Activated T-helper 1 cell treated with Interleukin-2 at 50 U/mL for 16 hours (primary cell): ENCODE results near the gene TMPRSS4.

Experiments used
- DNase-seq: peaks from one replicate; pipeline ENCODE4 v3.0.0-alpha.2; 2020; ENCODE audit warnings: low read depth

TMPRSS4 gene

GRCh38 chr11:118153976-118154375 lies 77.1 kb downstream of the TMPRSS4 start:
- DNase-seq = no peak

DNA sequence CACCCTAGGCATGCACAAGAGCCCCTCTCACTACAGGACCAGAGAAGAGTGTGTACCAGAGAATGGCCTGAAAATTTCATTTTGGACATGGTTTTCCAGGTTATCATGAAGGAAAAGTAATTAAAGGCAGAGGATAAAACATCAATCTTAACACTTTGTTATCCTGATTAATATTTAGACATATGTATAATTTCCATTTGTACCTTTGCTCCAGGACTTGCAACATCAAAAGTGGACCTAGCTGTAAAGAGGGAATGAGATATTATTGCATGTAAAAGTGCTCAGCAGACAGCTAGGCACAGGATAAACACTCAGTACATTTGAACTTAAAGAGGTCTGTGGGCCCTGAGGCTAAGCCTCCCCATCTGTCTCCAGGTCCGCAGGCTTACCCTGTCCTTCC lies 77.8 kb downstream of the TMPRSS4 start:
- no peak for DNase-seq

DNA sequence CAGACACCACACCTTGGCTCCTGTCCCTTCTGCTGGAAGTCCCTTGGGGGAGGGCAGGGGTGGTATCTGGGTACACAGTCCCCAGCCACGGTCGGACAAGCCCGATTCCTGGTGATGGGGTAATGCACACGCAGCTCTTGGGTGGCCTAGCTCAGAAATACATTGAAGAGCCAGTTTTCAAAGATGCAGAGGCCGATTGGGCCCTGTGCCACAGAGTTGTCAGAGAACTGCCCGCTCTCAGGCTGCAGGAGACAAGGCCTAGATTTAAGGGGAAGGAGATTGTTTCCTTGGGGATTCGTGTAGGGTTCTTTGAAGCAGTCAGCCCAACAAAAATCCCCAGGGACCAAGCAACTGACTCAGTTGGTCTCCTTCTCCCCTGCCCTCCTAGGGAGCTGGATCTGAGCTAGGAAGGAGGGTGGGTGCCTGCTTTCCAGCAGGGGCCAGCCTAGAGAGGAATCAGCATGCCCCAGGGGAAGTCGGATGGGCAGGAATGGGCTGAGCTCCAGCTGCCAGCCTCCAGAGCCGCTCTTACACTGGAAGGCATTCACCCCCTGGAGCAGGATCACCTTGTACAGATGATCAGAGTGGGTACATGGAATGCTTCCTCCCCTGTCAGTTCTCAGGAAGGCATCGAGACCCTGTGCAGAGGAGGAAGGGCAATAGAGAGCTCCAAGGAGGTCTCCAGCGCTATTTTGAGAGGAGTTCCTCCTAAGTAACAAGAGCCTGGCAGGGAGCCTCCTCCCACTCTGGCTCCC lies 79.1 kb downstream of the TMPRSS4 start:
- no peak for DNase-seq

DNA sequence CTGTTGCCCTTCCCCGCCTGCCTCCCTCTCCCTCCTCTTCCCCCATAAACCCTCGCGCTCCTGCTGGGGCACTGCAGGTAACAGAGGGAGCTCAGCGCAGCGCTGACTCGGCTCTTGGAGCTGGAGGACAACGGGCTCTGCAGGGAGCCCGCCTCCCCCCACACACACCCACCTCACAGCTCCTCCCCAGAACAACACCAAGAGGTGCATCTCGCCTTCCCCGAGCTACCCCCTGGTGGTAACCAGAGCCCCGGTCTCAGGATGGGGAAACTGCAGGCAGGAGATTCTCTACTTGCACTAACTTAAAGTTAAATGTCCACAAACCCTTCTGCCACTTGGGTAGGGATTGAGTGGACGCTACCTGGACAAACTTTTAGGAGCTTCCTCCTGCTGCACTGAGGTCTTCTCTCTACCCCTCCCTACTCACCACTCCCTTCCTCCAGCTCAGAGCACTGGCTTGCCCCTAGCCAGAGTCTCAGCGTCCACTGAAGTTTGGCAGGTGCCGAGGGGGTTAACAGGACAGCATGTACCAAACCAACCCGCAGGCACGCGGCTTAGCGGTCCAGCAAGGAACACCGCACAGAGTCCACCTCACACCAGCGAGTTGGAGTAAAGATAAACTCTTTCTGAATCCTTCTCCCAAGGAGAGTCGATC lies 79.8 kb downstream of the TMPRSS4 start:
- no peak for DNase-seq

- no peak for DNase-seq
These were observed 80.5 kb downstream of the TMPRSS4 start for GRCh38 chr11:118157186-118157895.

DNA sequence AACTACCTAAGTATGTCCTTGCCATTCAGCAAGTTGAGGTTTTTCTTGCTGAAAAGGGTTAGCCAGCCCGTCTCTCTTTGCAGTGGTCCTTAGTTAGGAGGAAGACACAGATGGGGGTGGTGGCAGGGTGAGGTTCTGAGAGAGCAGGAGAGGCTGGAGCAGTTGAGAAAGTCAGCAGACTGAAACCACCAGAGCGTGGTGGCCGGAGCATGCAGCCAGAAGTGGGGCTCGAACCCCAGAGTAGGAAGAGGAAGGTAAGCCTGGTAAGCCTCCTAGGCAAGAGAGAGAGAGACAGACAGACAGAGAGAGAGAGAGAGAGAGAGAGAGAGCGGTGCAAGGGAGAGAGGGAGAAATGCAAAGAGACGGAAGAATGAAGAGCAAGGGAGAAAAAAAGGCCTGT lies 84.9 kb downstream of the TMPRSS4 start:
- DNase-seq = no peak

DNA sequence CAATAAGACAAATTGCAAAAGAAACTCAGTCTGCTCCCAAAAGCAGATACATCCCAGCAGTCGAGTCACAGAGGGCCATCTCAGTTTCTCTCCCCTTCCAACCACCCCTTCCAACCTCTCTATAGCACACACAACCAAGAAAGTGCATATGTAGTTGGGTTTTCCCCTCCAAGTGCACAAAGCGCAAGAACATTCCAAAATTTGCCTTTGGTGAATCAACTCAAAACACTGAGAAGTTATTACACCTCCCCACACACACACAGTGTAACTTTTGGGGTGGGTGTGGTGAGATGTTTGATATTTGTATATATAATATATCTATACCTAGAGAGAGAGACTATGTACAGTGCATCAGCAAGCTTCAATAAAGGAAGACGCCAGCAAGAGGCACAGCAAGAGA lies 86.0 kb downstream of the TMPRSS4 start:
- no peak for DNase-seq

GRCh38 chr11:118163494-118163893 lies 86.6 kb downstream of the TMPRSS4 start:
- no peak for DNase-seq

DNA sequence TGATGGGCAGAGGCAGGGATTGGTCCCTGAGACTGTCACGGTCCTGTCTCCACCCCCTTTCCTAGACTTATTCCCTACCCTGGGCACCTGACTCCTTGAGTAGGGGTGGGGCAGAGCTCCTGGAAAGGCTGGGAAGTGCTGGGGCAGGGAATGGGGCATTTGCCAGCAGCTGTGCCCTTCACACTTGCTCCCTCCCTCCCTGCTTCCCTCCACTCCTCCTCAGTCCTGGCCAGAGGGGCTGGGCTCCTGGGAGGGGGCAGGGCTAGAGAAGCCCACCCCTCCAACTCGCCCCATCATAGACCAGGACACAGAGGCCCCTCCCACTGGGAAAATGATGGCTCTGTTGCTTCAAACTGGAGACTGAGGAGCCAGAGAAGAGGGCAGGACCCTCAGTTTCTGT lies 88.0 kb downstream of the TMPRSS4 start:
- no peak for DNase-seq

- DNase-seq = no peak
These were observed 89.8 kb downstream of the TMPRSS4 start for GRCh38 chr11:118166641-118167040.

DNA sequence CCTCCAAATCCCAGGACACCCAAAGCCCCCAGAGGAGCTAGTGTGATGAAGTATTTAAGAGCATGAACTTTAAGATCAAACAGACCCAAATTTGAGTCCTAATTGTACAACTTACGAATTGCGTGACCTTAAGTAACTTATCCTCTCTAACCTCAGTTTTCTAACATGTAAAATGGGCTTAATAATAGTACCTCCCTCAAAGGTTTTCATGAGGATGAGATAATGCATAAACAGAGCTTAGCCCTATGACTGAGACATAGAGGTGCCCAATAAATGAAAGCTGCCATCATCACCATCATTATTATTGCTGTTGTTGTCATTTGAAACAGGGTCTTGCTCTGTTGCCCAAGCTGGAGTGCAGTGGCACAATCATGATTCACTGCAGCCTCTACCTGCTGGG lies 90.4 kb downstream of the TMPRSS4 start:
- no peak for DNase-seq

GRCh38 chr11:118167906-118168305 lies 91.0 kb downstream of the TMPRSS4 start:
- DNase-seq = no peak

- DNase-seq = no peak
These were observed 91.4 kb downstream of the TMPRSS4 start for GRCh38 chr11:118168316-118168715.

- no peak for DNase-seq
These were observed 91.9 kb downstream of the TMPRSS4 start for GRCh38 chr11:118168751-118169150.

GRCh38 chr11:118169300-118170140 lies 92.6 kb downstream of the TMPRSS4 start:
- no peak for DNase-seq

GRCh38 chr11:118170231-118170630 lies 93.4 kb downstream of the TMPRSS4 start:
- no peak for DNase-seq

DNA sequence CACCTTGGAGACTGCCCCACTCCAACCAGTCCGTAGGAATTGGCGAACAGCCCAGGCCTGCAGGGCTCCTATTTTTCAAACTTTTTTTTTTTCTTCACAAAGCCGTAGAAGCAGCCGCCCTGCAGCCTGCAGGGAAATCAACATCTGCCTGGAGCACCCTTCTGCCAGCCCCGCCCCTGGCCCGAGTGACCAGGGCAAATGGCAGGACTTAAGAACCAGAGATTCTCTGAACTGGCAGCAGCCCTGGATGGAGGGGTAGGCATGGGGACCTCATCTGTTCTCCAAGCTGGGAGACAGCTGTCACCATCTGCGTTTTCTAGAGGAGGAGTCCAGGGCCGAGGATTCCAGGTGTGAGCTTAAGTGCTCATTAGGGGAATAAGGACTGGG lies 94.0 kb downstream of the TMPRSS4 start:
- no peak for DNase-seq
